Measurements from ENCODE around the gene BTG2.
"Not testable (repeated sequence)": the region's sequence is repeated elsewhere in the genome, so short reads cannot be mapped to it uniquely, and the experiment has no call there.

Gene BTG2

DNA sequence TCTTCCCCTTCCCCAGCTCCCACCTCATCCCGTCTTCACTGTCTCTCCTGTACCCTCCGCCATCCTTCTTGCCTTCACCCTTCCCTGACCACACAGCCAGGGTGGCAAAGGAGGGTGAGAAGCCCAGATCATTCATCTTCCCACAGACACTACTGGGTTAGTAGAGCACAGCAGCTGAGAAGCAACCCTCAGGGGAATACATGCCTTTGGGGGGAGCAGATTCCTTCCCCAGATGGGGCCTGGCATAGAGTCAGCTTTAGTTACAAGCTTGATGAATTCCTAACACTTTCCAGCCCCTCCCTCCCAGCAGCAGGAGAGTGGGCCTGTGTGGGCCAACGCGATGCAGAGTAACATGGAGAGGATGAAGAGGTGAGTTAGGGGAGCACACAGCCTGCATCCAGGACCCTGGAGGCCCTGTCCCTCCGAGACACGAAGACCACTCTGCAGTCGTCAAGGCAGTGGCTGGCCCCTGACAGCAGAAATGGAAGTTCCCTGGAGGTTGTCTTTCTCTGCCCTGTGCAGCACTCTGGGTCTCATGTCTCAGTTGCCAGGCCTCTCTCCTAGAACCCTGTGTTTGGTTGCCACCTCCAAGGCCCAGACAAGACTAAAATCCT lies 8.8 kb upstream of the BTG2 start:
- DNase-seq = no peak

- DNase-seq = no peak
These were observed 6.2 kb upstream of the BTG2 start for GRCh38 chr1:203299169-203299568.

DNA sequence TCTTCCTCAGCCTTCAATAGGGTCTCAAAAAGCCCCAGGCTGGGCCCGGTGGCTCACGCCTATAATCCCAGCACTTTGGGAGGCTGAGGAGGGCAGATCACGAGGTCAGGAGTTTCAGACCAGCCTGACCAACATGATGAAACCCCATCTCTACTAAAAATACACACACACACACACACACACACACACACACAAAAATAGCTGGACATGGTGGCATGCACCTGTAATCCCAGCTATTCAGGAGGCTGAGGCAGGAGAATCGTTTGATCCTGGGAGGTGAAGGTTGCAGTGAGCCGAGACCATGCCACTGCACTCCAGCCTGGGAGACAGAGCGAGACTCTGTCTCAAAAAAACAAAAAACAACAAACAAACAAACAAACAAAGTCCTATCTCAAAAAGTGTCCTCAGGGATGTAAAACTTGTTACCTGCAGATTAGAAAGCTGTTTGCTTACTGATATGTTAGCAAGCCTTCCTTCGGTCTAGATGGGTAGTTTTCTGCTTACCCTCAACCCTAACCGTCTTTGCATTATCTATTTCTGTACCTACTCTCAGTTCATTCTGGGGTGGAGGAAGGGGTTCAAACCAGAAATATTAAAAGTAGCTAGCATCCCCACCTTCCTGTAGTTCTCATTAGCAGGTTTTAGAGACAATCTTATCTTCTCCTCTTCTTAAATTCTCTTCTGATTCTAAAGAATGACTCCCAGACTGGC lies 5.4 kb upstream of the BTG2 start:
- DNase-seq = not testable (repeated sequence)

- no peak for DNase-seq
These were observed 4.6 kb upstream of the BTG2 start for GRCh38 chr1:203300441-203301330.

DNA sequence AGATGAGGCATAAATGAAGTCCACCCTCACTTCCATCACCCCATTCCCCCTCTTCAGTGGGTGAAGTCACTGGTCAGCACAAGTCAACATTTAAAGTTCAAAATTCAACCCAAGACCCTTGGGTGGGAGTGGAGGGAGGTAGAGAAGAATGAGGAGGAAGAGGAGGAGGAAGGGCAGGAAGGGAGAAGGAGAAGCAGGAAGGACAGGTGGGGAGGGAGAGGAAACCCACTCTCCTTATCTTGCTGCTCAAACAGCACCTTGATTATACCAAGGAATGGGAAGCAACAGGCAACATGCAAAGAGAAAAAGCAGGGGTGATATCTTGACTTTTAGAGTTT lies 4.0 kb upstream of the BTG2 start:
- no peak for DNase-seq

DNA sequence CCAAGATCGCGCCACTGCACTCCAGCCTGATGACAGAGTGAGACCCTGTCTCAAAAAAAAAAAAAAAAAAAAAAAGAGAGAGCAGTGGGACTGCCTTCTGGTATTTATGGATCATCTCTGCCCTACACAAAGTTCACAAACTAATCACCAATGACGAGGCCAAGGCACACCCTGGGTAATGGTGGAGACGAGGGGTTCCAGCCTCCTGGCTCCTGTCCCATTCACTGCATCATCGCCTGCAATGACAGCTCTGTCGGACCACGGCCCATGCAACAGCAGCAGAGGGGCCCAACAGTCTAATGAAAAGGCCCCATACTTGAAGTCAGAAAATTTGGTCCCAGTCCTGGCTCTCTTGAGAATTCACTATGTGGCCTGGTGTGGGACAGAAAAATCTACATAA lies 2.9 kb upstream of the BTG2 start:
- DNase-seq = no peak

DNA sequence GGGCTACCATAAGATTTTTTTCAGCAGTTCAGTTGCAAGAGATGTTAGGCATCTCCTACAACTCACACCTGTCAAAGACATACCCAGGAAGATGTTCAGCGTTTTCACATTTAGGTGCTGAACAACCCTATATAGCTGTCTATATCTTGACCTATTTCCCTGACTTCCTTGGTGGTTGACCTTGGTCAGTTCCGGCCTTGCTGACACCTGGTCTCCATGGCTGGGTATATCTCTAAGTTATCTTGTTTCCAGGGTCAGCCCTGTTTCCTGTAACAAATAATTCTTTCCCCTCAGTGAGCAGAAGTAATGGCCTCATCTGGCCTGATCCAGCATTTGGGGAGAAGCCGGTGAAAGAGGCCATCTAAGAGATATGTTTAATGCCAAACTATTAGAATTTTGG lies 2.4 kb upstream of the BTG2 start:
- no peak for DNase-seq

DNA sequence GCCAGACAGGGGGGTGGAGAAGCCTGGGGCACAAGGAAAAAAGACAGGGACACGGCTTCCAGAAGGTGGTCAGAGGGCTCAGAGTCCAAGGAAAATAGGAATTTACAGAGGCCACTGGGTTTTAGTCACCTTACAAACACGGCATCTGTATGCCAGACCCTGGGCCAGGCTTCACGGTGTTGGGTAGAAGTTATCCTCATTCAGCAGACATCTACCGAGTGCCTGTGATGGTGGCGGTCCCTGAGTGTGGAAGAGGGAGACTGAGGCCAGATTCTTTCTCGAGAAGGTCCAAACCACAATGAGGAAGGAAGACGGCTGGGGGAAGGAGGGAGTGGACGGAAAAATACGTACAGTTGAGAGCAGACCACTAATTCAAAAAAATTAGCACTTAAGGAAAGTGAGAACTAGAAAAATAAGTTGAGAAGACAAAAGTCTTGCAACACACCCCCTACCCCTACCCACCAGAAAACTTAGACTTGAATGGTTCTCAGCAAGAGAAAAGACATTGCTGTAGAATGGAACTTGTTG lies 864 bp upstream of the BTG2 start:
- no peak for DNase-seq

DNA sequence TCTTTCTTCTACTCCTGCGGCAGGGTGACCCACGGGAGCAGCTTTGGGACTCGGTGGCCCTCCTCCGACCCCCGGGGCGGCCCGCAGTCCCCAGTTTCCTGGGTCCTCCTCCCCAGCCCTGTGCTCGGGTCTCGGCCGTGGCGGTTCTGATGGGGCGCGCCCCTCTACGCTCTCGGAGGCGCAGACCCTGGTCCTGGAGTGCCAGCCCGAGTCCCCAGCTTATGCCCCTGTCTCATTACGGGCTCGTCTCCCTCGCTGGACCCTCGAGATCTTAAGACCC lies 430 bp downstream of the BTG2 start:
- no peak for DNase-seq

DNA sequence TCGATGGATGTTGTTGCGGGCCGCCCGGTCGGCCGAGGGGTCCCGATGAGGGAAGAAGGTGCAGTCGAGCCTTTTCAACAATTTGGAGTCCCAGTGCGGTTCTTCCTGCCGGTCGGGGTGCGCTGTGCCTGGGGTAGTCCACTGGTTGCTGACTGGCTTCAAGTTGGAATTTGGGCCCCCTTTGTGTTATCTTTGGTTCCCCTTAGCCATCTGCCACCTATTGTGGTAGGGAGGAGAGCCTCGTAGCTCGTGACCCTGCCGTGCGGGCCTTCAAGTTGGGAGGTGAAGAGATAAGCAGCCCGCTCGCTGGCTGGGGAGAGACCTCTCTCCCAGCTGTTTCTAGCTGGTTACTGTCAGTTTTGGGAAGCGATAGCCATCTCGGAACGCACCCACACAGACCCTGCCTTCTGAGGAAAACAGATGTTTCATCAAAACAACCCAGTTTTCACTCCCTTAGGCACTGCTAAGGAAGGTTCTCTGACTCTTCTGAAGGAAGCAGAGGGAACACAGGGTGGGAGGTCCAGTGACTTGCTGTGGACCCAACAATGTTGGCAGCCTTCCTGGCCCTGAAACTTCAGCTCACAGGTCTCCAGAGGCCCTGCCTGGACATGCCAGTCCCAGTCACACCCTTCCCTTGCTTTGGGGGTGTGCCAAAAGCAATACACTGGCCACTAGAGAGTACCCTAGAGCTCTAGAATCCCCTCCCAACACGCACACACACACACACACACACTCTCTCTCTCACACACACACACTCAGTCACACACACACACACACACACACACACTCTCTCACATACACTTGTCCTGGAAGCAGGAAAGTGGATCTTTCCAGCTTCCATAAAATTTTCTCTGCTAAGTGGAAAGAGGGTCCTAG lies 1.0 kb downstream of the BTG2 start:
- no peak for DNase-seq

DNA sequence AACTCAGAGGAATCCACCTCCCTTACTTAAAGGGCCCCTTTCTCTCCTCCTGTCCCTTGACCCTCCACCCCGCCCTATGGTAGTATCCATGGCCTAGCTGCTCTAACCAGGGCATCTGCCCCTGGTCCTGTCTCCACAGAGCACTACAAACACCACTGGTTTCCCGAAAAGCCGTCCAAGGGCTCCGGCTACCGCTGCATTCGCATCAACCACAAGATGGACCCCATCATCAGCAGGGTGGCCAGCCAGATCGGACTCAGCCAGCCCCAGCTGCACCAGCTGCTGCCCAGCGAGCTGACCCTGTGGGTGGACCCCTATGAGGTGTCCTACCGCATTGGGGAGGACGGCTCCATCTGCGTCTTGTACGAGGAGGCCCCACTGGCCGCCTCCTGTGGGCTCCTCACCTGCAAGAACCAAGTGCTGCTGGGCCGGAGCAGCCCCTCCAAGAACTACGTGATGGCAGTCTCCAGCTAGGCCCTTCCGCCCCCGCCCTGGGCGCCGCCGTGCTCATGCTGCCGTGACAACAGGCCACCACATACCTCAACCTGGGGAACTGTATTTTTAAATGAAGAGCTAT lies 1.7 kb downstream of the BTG2 start:
- DNase-seq = no peak

- no peak for DNase-seq
These were observed 2.4 kb downstream of the BTG2 start for GRCh38 chr1:203307641-203308126.

DNA sequence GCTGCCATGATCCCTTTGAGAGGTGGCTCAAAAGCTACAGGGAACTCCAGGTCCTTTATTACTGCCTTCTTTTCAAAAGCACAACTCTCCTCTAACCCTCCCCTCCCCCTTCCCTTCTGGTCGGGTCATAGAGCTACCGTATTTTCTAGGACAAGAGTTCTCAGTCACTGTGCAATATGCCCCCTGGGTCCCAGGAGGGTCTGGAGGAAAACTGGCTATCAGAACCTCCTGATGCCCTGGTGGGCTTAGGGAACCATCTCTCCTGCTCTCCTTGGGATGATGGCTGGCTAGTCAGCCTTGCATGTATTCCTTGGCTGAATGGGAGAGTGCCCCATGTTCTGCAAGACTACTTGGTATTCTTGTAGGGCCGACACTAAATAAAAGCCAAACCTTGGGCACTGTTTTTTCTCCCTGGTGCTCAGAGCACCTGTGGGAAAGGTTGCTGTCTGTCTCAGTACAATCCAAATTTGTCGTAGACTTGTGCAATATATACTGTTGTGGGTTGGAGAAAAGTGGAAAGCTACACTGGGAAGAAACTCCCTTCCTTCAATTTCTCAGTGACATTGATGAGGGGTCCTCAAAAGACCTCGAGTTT lies 3.1 kb downstream of the BTG2 start:
- no peak for DNase-seq

- no peak for DNase-seq
These were observed 3.6 kb downstream of the BTG2 start for GRCh38 chr1:203308923-203309331.

- DNase-seq = no peak
These were observed 6.3 kb downstream of the BTG2 start for GRCh38 chr1:203311368-203312301.

GRCh38 chr1:203314025-203314759 lies 8.9 kb downstream of the BTG2 start:
- not testable (repeated sequence) for DNase-seq

DNA sequence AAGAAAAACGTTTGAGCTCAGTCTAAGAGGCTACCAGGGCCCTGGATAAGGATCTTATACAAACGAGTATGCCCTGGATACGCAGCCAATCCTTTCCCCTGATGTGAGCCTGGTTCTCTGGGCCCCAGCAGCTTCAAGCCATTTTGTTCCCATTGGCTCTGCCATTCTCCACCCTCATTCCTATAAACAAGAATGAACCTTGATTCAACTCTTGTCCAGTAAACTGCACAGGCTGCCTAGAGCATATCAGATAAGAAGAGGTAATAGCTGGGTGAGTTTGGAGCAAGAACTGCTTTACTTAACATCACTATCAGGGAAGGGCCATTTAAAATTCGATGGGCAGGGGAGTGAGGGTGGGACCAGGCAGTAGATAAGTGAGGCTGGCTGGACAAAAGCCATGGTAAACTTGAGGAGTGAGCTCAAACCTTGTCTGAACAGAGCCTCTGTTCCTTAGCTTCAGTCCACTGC lies 11.3 kb downstream of the BTG2 start:
- DNase-seq = no peak

DNA sequence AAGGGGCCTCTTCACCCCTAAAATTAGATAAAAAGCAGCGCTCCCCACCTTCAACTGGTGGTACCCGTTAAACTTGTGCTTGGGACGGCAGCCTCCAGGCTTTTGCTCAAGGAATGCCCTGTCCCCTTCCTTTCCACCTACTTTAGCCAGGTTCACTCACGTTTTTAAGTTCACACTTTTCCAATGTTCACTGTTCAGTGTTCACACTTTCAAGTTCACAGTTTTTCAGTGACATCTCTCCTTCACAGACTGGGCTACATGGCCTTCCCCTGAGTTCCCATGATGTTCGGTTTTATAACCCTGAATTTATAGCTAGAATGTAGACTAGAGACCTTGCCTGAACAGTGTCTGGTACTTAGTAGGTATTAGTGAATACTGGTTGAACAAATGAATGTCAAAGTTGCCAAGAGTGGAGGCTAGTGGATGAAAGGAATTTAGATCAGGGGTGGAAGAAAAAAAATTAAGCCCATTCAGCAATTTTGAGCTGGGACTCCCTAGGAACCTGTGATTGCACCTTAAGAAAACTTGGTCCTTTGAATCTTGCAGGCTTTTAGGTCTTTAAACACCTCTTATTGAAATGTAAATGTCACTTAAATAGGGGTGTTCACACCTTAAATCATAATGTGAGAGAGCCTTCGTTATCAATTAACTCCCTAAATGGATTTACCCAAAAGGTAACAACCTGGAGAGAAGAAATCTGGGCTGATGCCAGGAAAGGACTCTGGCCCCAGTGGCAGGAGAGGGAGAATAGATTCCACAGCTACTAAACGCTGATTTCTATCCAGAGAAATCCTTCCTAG lies 12.3 kb downstream of the BTG2 start:
- no peak for DNase-seq

DNA sequence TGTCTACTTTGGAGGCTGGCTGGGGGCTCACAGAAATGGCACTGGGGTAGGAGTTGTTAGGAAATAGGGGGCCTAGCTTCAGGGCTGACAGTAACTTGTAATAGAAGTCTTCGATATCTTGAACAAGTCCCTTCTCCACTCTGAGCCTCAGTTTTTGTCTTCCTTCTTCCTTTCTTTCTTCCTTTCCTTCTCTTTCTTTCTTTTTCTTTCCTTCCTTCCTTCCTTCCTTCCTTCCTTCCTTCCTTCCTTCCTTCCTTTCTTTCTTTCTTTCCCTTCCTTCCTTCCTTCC lies 12.9 kb downstream of the BTG2 start:
- no peak for DNase-seq
